ENCODE results near the gene PEX6. TPM values are rescaled to one million over a fixed set of nuclear protein-coding genes. Genes with fewer than 3 reads are reported as not detected.

Gene PEX6
- total RNA-seq, 2 experiments from 2014 or later, result 12.8 to 13.6 TPM

- CTCF ChIA-PET, result interaction anchor here (1.6 to 1.9 kb wide), 2 partner anchors 32 to 120 kb away, joined by 3 to 4 read pairs; partner anchors contain the start of gene CUL7
- peak; percentile 33 to 80 (median 63) for DNase-seq
Observed at GRCh38 chr6:43021270-43022047, 42.5 kb upstream of the PEX6 start, which contains the start of gene RRP36. Gene RRP36, plus strand, starts transcription at chr6:43021623. Its CDS starts 32 bp downstream, at chr6:43021655.

DNA sequence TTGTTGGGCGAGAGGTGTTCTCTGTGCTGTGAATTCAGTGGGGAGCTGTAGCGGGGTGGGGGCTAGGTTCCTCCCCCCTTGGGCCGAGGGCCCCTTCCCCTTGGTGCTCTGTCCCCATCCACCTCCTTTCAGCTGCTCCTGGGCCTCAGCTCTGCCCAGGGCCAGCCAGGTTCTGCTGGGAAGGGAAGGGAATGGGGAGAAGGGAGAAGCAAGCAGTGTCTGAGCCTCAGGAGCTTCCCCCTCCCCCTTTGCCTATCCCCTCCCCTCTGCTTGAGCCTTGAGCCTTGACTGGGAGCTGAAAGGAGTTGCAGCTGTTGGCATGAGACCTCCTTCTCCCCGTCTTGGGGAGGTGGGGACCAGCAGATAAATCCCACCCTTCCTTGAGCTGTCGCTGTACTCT is 41.9 kb upstream of the PEX6 start:
- H3K27ac Mint-ChIP-seq, result peak overlapping the region; percentile 83
- Histone ChIP-seq H3K4me3 (ENCODE audit: low read length) (peak overlapping the region; percentile 84), H3K27me3 (ENCODE audit: control insufficient read depth in 1 of 2, insufficient read depth in 2 of 2, low read length in 2 of 2) (no peaks in the 10 kb centered on the region), H3K27ac (ENCODE audit: low read depth in 1 of 2, low read length in 2 of 2) (peak overlapping the region; percentile 57 to 62), H3K4me1 (ENCODE audit: insufficient read depth, low read length) (peaks cover 59% of the 10 kb centered on the region), H3K9me3 (ENCODE audit: control insufficient read depth in 1 of 2, insufficient read depth in 1 of 2, low read length in 2 of 2) (no peaks in the 10 kb centered on the region), H3K36me3 (ENCODE audit: insufficient read depth, low read length) (peaks cover 53% of the 10 kb centered on the region)
- peaks cover 64% of the 10 kb centered on the region for H3K36me3 Mint-ChIP-seq (ENCODE audit: low read depth)
- intact Hi-C loops (cut with DNase I, micrococcal nuclease), result no loop called here
- ChIA-PET POLR2A (interaction anchor here (0.6 to 3.5 kb wide), 11 partner anchors 12 to 275 kb away, joined by 3 to 25 read pairs (median 6); partner anchors contain the start of genes CNPY3, CUL7, KLC4 and MRPL2), CTCF (interaction anchor here (1.6 to 1.9 kb wide), 2 partner anchors 33 to 120 kb away, joined by 3 to 4 read pairs; partner anchors contain the start of gene CUL7)
- no peaks in the 10 kb centered on the region for H3K27me3 Mint-ChIP-seq
- DNase-seq (peak in 1 of 14 experiments; percentile 20), ATAC-seq (ENCODE audit: poor library complexity) (no peak)
- no peaks in the 10 kb centered on the region for H3K9me3 Mint-ChIP-seq
- peaks cover 44% of the 10 kb centered on the region for H3K4me1 Mint-ChIP-seq (ENCODE audit: low read depth)
- H3K4me3 Mint-ChIP-seq, result peak overlapping the region; percentile 98
- TF ChIP-seq CTCF (IDR thresholded peaks at IDR 0.05), result no peak

More at GRCh38 chr6:43021270-43022047, 42.5 kb upstream of the PEX6 start, which contains the start of gene RRP36:
- ATAC-seq (ENCODE audit: poor library complexity), result peak; percentile 73
- H3K9me3 Mint-ChIP-seq, result no peaks in the 10 kb centered on the region
- H3K4me3 ChIP-seq (ENCODE audit: low read length), result peak within 1 kb of the TSS; percentile 84
- peak within 1 kb of the TSS; percentile 98 for H3K4me3 Mint-ChIP-seq
- peak within 1 kb of the TSS; percentile 57 to 62 for H3K27ac ChIP-seq (ENCODE audit: low read depth in 1 of 2, low read length in 2 of 2)
- intact Hi-C loops (cut with DNase I, micrococcal nuclease), result no loop called here
- peaks cover 54% of the 10 kb centered on the region for H3K36me3 ChIP-seq (ENCODE audit: insufficient read depth, low read length)
- H3K36me3 Mint-ChIP-seq (ENCODE audit: low read depth), result peaks cover 68% of the 10 kb centered on the region
- H3K9me3 ChIP-seq (ENCODE audit: control insufficient read depth in 1 of 2, insufficient read depth in 1 of 2, low read length in 2 of 2), result no peaks in the 10 kb centered on the region
- H3K27me3 Mint-ChIP-seq, result no peaks in the 10 kb centered on the region
- peak within 1 kb of the TSS; percentile 83 for H3K27ac Mint-ChIP-seq
- no peaks in the 10 kb centered on the region for H3K27me3 ChIP-seq (ENCODE audit: control insufficient read depth in 1 of 2, insufficient read depth in 2 of 2, low read length in 2 of 2)
- TF ChIP-seq CTCF (IDR thresholded peaks at IDR 0.05), result no peak
- H3K4me1 Mint-ChIP-seq (ENCODE audit: low read depth), result peaks cover 38% of the 10 kb centered on the region
- H3K4me1 ChIP-seq (ENCODE audit: insufficient read depth, low read length), result peaks cover 52% of the 10 kb centered on the region
- POLR2A ChIA-PET, result interaction anchor here (0.6 to 3.5 kb wide), 12 partner anchors 7 to 275 kb away, joined by 3 to 25 read pairs (median 6); partner anchors contain the start of genes CNPY3, CUL7, KLC4 and KLHDC3

GRCh38 chr6:43020052-43020705 is 41.2 kb upstream of the PEX6 start:
- H3K27me3 Mint-ChIP-seq, result no peaks in the 10 kb centered on the region
- peaks cover 65% of the 10 kb centered on the region for H3K4me1 ChIP-seq (ENCODE audit: insufficient read depth, low read length)
- H3K36me3 Mint-ChIP-seq (ENCODE audit: low read depth), result peaks cover 60% of the 10 kb centered on the region
- no peak for TF ChIP-seq CTCF (IDR thresholded peaks at IDR 0.05)
- peaks cover 48% of the 10 kb centered on the region for H3K36me3 ChIP-seq (ENCODE audit: insufficient read depth, low read length)
- ChIA-PET CTCF (interaction anchor here (1.6 kb wide), 1 partner anchor 119 kb away, joined by 3 read pairs; no protein-coding TSS in a partner anchor), POLR2A (interaction anchor here (1.0 to 3.5 kb wide), 6 partner anchors 33 to 154 kb away, joined by 3 to 25 read pairs (median 20); partner anchors contain the start of genes CNPY3, CUL7, KLC4 and MRPL2)
- no peaks in the 10 kb centered on the region for H3K9me3 ChIP-seq (ENCODE audit: control insufficient read depth in 1 of 2, insufficient read depth in 1 of 2, low read length in 2 of 2)
- peak overlapping the region in 1 of 2 donors; percentile 62 for H3K27ac ChIP-seq (ENCODE audit: low read depth in 1 of 2, low read length in 2 of 2)
- DNase-seq (no peak), ATAC-seq (ENCODE audit: poor library complexity) (no peak)
- intact Hi-C loops (cut with DNase I, micrococcal nuclease), result no loop called here
- no peaks in the 10 kb centered on the region for H3K9me3 Mint-ChIP-seq
- peaks cover 46% of the 10 kb centered on the region for H3K4me1 Mint-ChIP-seq (ENCODE audit: low read depth)
- H3K4me3 Mint-ChIP-seq, result peak overlapping the region; percentile 86
- no peak overlapping the region for H3K4me3 ChIP-seq (ENCODE audit: low read length)
- no peaks in the 10 kb centered on the region for H3K27me3 ChIP-seq (ENCODE audit: control insufficient read depth in 1 of 2, insufficient read depth in 2 of 2, low read length in 2 of 2)
- H3K27ac Mint-ChIP-seq, result peak overlapping the region; percentile 26
